CD4-positive, alpha-beta T cell (primary cell): ENCODE data around the gene SFTA2. TPM values are rescaled to one million over a fixed set of nuclear protein-coding genes. Genes with fewer than 3 reads are reported as not detected.

Experiments
- ATAC-seq: fragments of 200-7000 bp; cut with Tn5 transposase; one replicate; pipeline ENCODE4 v1.10.0; 2022; ENCODE audit warnings: mild to moderate bottlenecking; ENCODE audit not compliant: poor library complexity
- CTCF ChIA-PET: fragments of 350-600 bp; sonication (Branson Sonifier 250); formaldehyde crosslinking; loops from one replicate; lab custom pipeline; 2021; ENCODE audit warnings: antibody characterized with exemption, inconsistent platforms; lab: Charles Lee
- POLR2A ChIA-PET: fragments of 350-600 bp; sonication (Branson Sonifier 250); formaldehyde crosslinking; loops from one replicate; lab custom pipeline; 2021; ENCODE audit warnings: antibody characterized with exemption, inconsistent platforms; lab: Charles Lee
- DNase-seq, 14 experiments: peaks; one replicate each; pipeline ENCODE4 v3.0.0-alpha.2; 2013 to 2020; ENCODE audit warnings: mixed read lengths in 2 of 14
- H3K27ac ChIP-seq, 2 donors: one replicate each; pipeline versions ENCODE4 v1.5.1 to v1.7.0; 2013; ENCODE audit warnings: low read length in 2 of 2, low read depth in 1 of 2, mild to moderate bottlenecking in 1 of 2
- H3K27me3 ChIP-seq, 2 experiments: 1 replicate in 1 of 2; 2 replicates in 1 of 2; pipeline versions ENCODE4 v1.6.1 to v1.7.0; 2013; ENCODE audit warnings: low read length in 2 of 2, control low read depth in 1 of 2, mild to moderate bottlenecking in 1 of 2, moderate library complexity in 1 of 2; ENCODE audit not compliant: insufficient read depth in 2 of 2, control insufficient read depth in 1 of 2
- H3K36me3 ChIP-seq: one replicate; pipeline ENCODE4 v1.6.1; 2013; ENCODE audit warnings: low read length, control low read depth; ENCODE audit not compliant: insufficient read depth
- H3K4me1 ChIP-seq: one replicate; pipeline ENCODE4 v1.6.1; 2013; ENCODE audit warnings: low read length, control low read depth; ENCODE audit not compliant: insufficient read depth
- H3K4me3 ChIP-seq: one replicate; pipeline ENCODE4 v1.5.1; 2013; ENCODE audit warnings: mild to moderate bottlenecking, low read length, moderate library complexity
- H3K9me3 ChIP-seq, 2 experiments: 1 replicate in 1 of 2; 2 replicates in 1 of 2; pipeline versions ENCODE4 v1.6.1 to v1.7.0; 2013; ENCODE audit warnings: low read length in 2 of 2, mild to moderate bottlenecking in 2 of 2, control low read depth in 1 of 2, moderate library complexity in 1 of 2; ENCODE audit not compliant: control insufficient read depth in 1 of 2, insufficient read depth in 1 of 2
- H3K27ac Mint-ChIP-seq: one replicate; pipeline ENCODE4 v1.8.0; 2020; ENCODE audit warnings: mixed read lengths
- H3K27me3 Mint-ChIP-seq: one replicate; pipeline ENCODE4 v1.8.0; 2021; ENCODE audit warnings: mixed read lengths
- H3K36me3 Mint-ChIP-seq: one replicate; pipeline ENCODE4 v1.8.0; 2021; ENCODE audit warnings: low read depth, mixed read lengths
- H3K4me1 Mint-ChIP-seq: one replicate; pipeline ENCODE4 v1.8.0; 2021; ENCODE audit warnings: low read depth, mixed read lengths
- H3K4me3 Mint-ChIP-seq: one replicate; pipeline ENCODE4 v1.8.0; 2020; ENCODE audit warnings: mild to moderate bottlenecking, mixed read lengths
- H3K9me3 Mint-ChIP-seq: one replicate; pipeline ENCODE4 v1.8.0; 2020; ENCODE audit warnings: mixed read lengths
- CTCF ChIP-seq: fragments of 200-600 bp; IDR thresholded peaks from one replicate; pipeline ENCODE4 v1.8.0; 2022; ENCODE audit warnings: antibody characterized with exemption, mild to moderate bottlenecking
- intact Hi-C, 2 experiments: fragments of 100-400 bp; cut with DNase I in 1 of 2; cut with micrococcal nuclease in 1 of 2; formaldehyde crosslinking; loops; one replicate each; pipeline versions ENCODE4 v1.15.1 to v1.9.0; 2023 to 2025; cut with DNase I, micrococcal nuclease
- total RNA-seq, 174 experiments: library from RNA in 2 of 174; stranded (reverse) in 2 of 174; gene quantifications; one replicate each; pipeline ENCODE4 v1.2.3 and lab custom pipeline; 2021 to 2026

SFTA2 gene
- total RNA-seq, 2 experiments from 2014 or later = not detected

- peaks cover 7% of the 10 kb centered on the region for H3K4me1 Mint-ChIP-seq
- no peaks in the 10 kb centered on the region for H3K9me3 Mint-ChIP-seq
- no peak overlapping the region for H3K27ac Mint-ChIP-seq
- no peak overlapping the region for H3K4me3 ChIP-seq
- H3K9me3 ChIP-seq = no peaks in the 10 kb centered on the region
- ChIA-PET CTCF (no interaction called here), POLR2A (no interaction called here)
- H3K27me3 ChIP-seq = no peaks in the 10 kb centered on the region
- H3K4me1 ChIP-seq = peaks cover 3% of the 10 kb centered on the region
- peaks cover 12% of the 10 kb centered on the region for H3K36me3 ChIP-seq
- H3K4me3 Mint-ChIP-seq = no peak overlapping the region
- intact Hi-C loops = no loop called here
- ATAC-seq (no peak), DNase-seq (no peak)
- H3K36me3 Mint-ChIP-seq = peaks cover 32% of the 10 kb centered on the region
- no peaks in the 10 kb centered on the region for H3K27me3 Mint-ChIP-seq
- H3K27ac ChIP-seq = no peak overlapping the region
- TF ChIP-seq CTCF = no peak
Measured at GRCh38 chr6:30891450-30891723, 40.6 kb downstream of the SFTA2 start.

GRCh38 chr6:30890646-30891449, 41.1 kb downstream of the SFTA2 start:
- no peak overlapping the region for H3K27ac Mint-ChIP-seq

GRCh38 chr6:30889921-30890645, 41.9 kb downstream of the SFTA2 start:
- Mint-ChIP-seq H3K4me1 (peaks cover 18% of the 10 kb centered on the region), H3K9me3 (no peaks in the 10 kb centered on the region), H3K4me3 (no peak overlapping the region), H3K27ac (no peak overlapping the region), H3K36me3 (peaks cover 24% of the 10 kb centered on the region), H3K27me3 (no peaks in the 10 kb centered on the region)
- ChIA-PET POLR2A (no interaction called here), CTCF (interaction anchor here (0.7 kb wide), 1 partner anchor 190 kb away, joined by 3 read pairs; no protein-coding TSS in a partner anchor)
- ATAC-seq (no peak), DNase-seq (no peak)
- Histone ChIP-seq H3K9me3 (no peaks in the 10 kb centered on the region), H3K36me3 (peaks cover 7% of the 10 kb centered on the region), H3K27ac (no peak overlapping the region), H3K27me3 (no peaks in the 10 kb centered on the region), H3K4me3 (no peak overlapping the region), H3K4me1 (peaks cover 16% of the 10 kb centered on the region)
- intact Hi-C loops = loop anchor here in 1 of 2 experiments (10.0 kb wide), 1 partner anchor 435 kb away; no protein-coding TSS in a partner anchor
- TF ChIP-seq CTCF = no peak

More at GRCh38 chr6:30890646-30891449, 41.1 kb downstream of the SFTA2 start:
- Histone ChIP-seq H3K9me3 (no peaks in the 10 kb centered on the region), H3K4me1 (peaks cover 8% of the 10 kb centered on the region), H3K36me3 (peaks cover 7% of the 10 kb centered on the region), H3K27ac (no peak overlapping the region), H3K27me3 (no peaks in the 10 kb centered on the region), H3K4me3 (no peak overlapping the region)
- ATAC-seq (no peak), DNase-seq (no peak)
- no peaks in the 10 kb centered on the region for H3K27me3 Mint-ChIP-seq
- ChIA-PET POLR2A (no interaction called here), CTCF (interaction anchor here (0.7 kb wide), 1 partner anchor 189 kb away, joined by 3 read pairs; no protein-coding TSS in a partner anchor)
- peaks cover 28% of the 10 kb centered on the region for H3K36me3 Mint-ChIP-seq
- no peak overlapping the region for H3K4me3 Mint-ChIP-seq
- H3K4me1 Mint-ChIP-seq = peaks cover 12% of the 10 kb centered on the region
- no peaks in the 10 kb centered on the region for H3K9me3 Mint-ChIP-seq
- no peak for TF ChIP-seq CTCF
- intact Hi-C loops = no loop called here
